ENCODE data around the gene FOXN3. TPM values are rescaled to one million over a fixed set of nuclear protein-coding genes. Genes with fewer than 3 reads are reported as not detected.

The FOXN3 gene
- total and polyA plus RNA-seq, 2 donors (not counting 3 experiments of a cell fraction or from before 2014, with no cell fraction given): 16.9 to 41.8 TPM

- Histone ChIP-seq H2AFZ (ENCODE audit: low read depth, low read length) (no peak overlapping the region), H4K20me1 (replicated peaks; ENCODE audit: control insufficient read depth, extremely low read depth, insufficient read depth, low read length) (no peaks in the 10 kb centered on the region), H3K36me3 (ENCODE audit: control insufficient read depth in 2 of 2, extremely low read depth in 1 of 2, insufficient read depth in 2 of 2, low read length in 2 of 2) (no peaks in the 10 kb centered on the region), H3K27me3 (ENCODE audit: control insufficient read depth in 2 of 2, insufficient read depth in 2 of 2, low read length in 2 of 2) (no peaks in the 10 kb centered on the region), H3K27ac (ENCODE audit: insufficient read depth, low read depth, low read length) (no peak overlapping the region), H3K9me3 (replicated peaks; ENCODE audit: control insufficient read depth, insufficient read depth, low read length) (no peaks in the 10 kb centered on the region), H3K79me2 (ENCODE audit: control insufficient read depth, insufficient read depth, low read length) (no peaks in the 10 kb centered on the region), H3K9me1 (replicated peaks; ENCODE audit: control insufficient read depth, extremely low read depth, insufficient read depth, low read length) (no peaks in the 10 kb centered on the region), H3K4me2 (ENCODE audit: insufficient read depth, low read length) (no peak overlapping the region), H3K4me3 (replicated peaks in 1 of 3; ENCODE audit: insufficient read depth in 1 of 3, low read depth in 1 of 3, low read length in 3 of 3) (no peak overlapping the region), H3K4me1 (ENCODE audit: control insufficient read depth, extremely low read depth, insufficient read depth, low read length) (no peaks in the 10 kb centered on the region), H3K9ac (replicated peaks; ENCODE audit: extremely low read depth, insufficient read depth, low read length) (no peak overlapping the region)
- no peak for DNase-seq (ENCODE audit: low read depth, low spot score)
- no peak for FAIRE-seq
- TF ChIP-seq CTCF (IDR thresholded peaks at IDR 0.05; ENCODE audit: extremely low read depth in 1 of 2, insufficient read depth in 1 of 2, low read depth in 1 of 2, low read length in 2 of 2) (no peak), JUN (IDR thresholded peaks at IDR 0.05; ENCODE audit: borderline replicate concordance, insufficient read depth, insufficient read length, low read depth) (no peak)
- POLR2A ChIA-PET: no interaction called here
- dilution Hi-C loops (cut with MboI; ENCODE audit: extremely low pct_ligation_motif_present, low sequenced_read_pairs): no loop called here
- BruUV-seq (replicated peaks): no TSS peak
- CTCF ChIA-PET: no interaction called here
- intact Hi-C loops (cut with micrococcal nuclease): no loop called here
These were observed 48.8 kb upstream of the FOXN3 start for GRCh38 chr14:89465876-89466275.

GRCh38 chr14:89461256-89461655 lies 44.2 kb upstream of the FOXN3 start:
- Histone ChIP-seq H3K9me3 (replicated peaks; ENCODE audit: control insufficient read depth, insufficient read depth, low read length) (no peaks in the 10 kb centered on the region), H3K36me3 (ENCODE audit: control insufficient read depth in 2 of 2, extremely low read depth in 1 of 2, insufficient read depth in 2 of 2, low read length in 2 of 2) (no peaks in the 10 kb centered on the region), H2AFZ (ENCODE audit: low read depth, low read length) (no peak overlapping the region), H3K4me3 (replicated peaks in 1 of 3; ENCODE audit: insufficient read depth in 1 of 3, low read depth in 1 of 3, low read length in 3 of 3) (no peak overlapping the region), H3K79me2 (ENCODE audit: control insufficient read depth, insufficient read depth, low read length) (no peaks in the 10 kb centered on the region), H3K4me1 (ENCODE audit: control insufficient read depth, extremely low read depth, insufficient read depth, low read length) (no peaks in the 10 kb centered on the region), H3K9ac (replicated peaks; ENCODE audit: extremely low read depth, insufficient read depth, low read length) (no peak overlapping the region), H3K4me2 (ENCODE audit: insufficient read depth, low read length) (no peak overlapping the region), H4K20me1 (replicated peaks; ENCODE audit: control insufficient read depth, extremely low read depth, insufficient read depth, low read length) (no peaks in the 10 kb centered on the region), H3K27ac (ENCODE audit: insufficient read depth, low read depth, low read length) (no peak overlapping the region), H3K9me1 (replicated peaks; ENCODE audit: control insufficient read depth, extremely low read depth, insufficient read depth, low read length) (no peaks in the 10 kb centered on the region), H3K27me3 (ENCODE audit: control insufficient read depth in 2 of 2, insufficient read depth in 2 of 2, low read length in 2 of 2) (no peaks in the 10 kb centered on the region)
- TF ChIP-seq MAX (IDR thresholded peaks at IDR 0.05; ENCODE audit: insufficient read depth, insufficient read length): no peak
- no peak for TF ChIP-seq EZH2 (IDR thresholded peaks at IDR 0.05; ENCODE audit: borderline replicate concordance, low read depth, low read length, severe bottlenecking)
- no TSS peak for BruUV-seq (replicated peaks)
- ChIA-PET CTCF (no interaction called here), POLR2A (no interaction called here)
- FAIRE-seq: no peak
- intact Hi-C loops (cut with micrococcal nuclease): no loop called here
- DNase-seq (ENCODE audit: low read depth, low spot score): no peak
- dilution Hi-C loops (cut with MboI; ENCODE audit: extremely low pct_ligation_motif_present, low sequenced_read_pairs): no loop called here
